Activated effector memory CD4-positive, alpha-beta T cell treated with anti-CD3 and anti-CD28 coated beads, Interleukin-2, amount 50 U/mL, for 16 hours (primary cell): ENCODE data around the gene TTLL7.
A peak's percentile ranks its signal among the peaks of the same experiment; 100 is the strongest.

Experiments
- DNase-seq: peaks from one replicate; pipeline ENCODE4 v3.0.0-alpha.2; 2020

Gene TTLL7

GRCh38 chr1:83998498-83999315 is at the start of gene TTLL7:
Gene TTLL7, minus strand, starts transcription at chr1:83999132. Its CDS starts 46,921 bp downstream, at chr1:83952211.
- DNase-seq = peak; percentile 81

DNA sequence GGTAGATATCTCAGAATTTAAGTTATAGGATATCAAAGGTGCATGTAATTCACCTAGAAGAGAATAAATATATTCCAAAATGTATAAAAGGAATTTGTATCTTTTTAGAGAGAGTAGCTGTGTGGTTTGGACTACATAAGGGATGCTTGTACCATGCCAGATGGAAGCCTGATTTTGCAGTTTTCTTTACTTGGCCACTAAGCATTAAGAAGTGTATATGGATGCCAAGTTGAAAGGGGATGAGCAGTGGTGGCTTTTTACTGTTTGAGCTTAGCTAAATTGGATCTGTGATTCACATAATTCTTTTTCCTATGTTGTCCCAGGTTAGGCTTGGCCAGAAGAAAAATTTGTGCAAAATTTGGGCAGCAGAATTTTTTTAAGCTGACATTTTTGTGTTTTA is 43.5 kb upstream of the TTLL7 start:
- no peak for DNase-seq

- no peak for DNase-seq
These were observed 39.1 kb upstream of the TTLL7 start for GRCh38 chr1:84037758-84038611.

DNA sequence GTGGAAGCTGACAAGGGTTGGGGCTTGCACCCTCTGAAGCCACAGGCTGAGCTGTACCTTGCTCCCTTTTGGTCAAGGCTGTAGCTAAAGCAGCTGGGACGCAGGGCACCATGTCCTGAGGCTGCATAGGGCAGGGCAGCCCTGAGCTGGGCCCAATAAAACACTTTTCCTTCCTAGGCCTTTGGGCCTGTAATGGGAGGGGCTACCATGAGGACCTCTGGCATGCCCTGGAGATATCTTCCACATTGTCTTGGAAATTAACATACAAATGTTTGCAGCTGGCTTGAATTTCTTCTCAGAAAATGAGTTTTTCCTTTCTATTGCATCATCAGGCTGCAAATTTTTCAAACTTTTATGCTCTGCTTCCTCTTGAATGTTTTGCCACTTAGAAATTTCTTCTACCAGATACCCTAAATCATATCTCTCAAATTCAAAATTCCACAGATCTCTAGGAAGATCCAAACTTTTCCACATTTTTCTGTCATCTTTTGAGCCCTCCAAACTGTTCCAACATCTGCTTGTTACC is 32.9 kb upstream of the TTLL7 start:
- DNase-seq = no peak

DNA sequence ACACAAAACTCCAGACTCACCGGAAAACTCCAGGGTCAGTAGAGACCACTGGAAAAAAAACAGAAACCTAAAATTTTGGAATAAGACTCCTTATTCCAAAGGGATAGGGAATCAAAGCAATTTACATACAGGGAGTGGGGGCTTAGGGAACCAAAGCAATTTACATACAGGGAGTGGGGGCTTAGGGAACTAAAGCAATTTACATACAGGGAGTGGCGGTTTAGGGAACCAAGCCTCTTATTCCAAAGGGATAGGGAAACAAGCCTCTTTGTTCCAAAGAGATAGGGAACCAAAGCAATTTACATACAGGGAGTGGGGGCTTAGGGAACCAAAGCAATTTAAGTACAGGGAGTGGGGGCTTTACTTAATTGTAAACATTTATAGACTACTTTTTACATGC is 28.4 kb upstream of the TTLL7 start:
- DNase-seq = no peak

- DNase-seq = no peak
These were observed 27.0 kb upstream of the TTLL7 start for GRCh38 chr1:84025966-84026365.

GRCh38 chr1:84021822-84022221 is 22.9 kb upstream of the TTLL7 start:
- DNase-seq = no peak

GRCh38 chr1:84020151-84020550 is 21.2 kb upstream of the TTLL7 start:
- no peak for DNase-seq

DNA sequence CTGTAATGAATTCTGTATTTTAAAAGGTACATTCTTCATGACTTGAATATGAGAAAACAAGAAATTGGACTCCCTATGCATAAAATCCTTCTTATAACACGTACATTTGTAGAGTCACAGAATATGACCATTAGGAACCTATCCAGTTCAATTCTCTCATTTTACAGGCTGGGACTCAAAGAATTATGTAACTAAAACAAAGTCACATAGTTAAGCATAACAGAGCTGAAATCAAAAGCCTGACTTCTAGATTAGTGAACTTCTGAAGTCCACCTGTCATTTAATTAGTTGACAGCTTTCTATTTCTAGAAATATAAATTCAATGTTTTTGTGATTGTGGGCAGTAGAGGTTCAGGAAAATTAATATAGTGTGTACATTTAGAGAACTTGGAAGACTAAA is 20.3 kb upstream of the TTLL7 start:
- DNase-seq = no peak

GRCh38 chr1:84013708-84014107 is 14.8 kb upstream of the TTLL7 start:
- no peak for DNase-seq

DNA sequence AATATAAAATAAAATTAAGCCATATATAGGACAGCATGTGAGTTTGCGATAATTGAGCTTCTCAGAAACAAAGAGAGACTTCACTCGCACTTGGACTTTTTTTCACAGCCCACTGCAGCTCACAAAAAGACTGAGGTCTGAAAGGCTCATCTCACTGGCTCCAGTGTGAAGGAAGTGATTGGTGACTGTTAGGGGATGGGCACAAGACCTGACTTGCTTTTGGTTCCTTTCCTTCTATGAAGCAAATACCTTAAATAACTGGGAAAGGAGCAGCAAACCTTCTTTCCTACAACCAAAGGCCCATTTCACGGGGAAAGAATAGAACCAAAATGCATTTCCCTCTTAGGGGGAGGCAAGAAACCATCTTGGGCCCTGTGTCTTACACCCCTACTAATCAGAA is 13.1 kb upstream of the TTLL7 start:
- DNase-seq = no peak

DNA sequence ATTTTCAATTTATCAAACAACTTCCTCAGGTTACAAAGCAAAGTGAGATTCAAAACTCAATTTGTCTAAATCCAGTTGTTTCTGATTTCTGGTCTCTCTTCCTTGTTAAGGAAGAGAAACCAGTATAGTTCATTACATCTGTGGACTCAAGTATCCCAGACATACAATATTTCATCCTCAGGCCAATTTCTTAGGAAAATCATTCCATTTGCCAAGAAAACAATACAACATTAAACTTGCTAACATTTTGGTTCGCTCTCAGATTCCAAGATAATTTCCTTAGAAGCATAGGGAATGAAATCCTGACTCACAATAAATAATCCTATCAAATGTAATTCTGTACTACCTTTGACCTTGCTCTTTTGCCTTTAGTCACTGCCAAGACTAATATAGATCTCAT is 11.2 kb upstream of the TTLL7 start:
- DNase-seq = no peak

GRCh38 chr1:84008631-84009030 is 9.7 kb upstream of the TTLL7 start:
- DNase-seq = no peak

- DNase-seq = no peak
These were observed 7.7 kb upstream of the TTLL7 start for GRCh38 chr1:84006591-84006990.

- no peak for DNase-seq
These were observed 2.6 kb upstream of the TTLL7 start for GRCh38 chr1:84001501-84001900.

GRCh38 chr1:84000954-84001495 is 2.1 kb upstream of the TTLL7 start:
- DNase-seq = no peak

DNA sequence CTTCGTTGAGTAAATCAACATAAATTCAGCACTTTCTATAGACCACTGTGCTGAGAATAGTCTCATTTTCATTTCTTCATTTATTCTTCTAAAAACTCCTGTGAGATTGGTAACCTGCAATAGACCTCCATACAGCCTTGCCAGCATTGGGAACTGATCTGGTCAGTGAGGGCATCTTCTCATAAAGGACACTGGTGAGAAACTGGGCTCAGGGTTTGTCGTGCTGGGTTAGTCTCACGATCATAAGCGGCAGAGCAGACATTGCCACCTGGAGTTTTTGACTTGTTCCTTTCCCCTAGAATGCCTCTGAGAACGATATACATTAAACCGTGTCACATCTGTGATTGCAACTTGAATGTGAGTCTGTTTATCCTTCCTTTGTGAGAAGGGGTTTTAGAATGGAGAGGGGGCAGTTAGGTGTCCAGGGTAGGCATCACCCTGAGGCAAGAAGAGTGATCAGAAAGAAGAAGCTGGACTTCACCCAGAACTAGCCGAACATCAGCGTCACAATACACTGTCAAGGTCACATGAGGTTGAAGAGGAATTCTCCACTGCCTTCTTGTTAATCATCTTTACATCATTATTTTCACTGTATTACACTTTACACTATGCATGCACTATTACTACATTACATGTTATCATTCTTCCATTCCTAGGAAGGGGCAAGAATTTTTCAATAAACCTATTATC is 1.4 kb upstream of the TTLL7 start:
- no peak for DNase-seq

DNA sequence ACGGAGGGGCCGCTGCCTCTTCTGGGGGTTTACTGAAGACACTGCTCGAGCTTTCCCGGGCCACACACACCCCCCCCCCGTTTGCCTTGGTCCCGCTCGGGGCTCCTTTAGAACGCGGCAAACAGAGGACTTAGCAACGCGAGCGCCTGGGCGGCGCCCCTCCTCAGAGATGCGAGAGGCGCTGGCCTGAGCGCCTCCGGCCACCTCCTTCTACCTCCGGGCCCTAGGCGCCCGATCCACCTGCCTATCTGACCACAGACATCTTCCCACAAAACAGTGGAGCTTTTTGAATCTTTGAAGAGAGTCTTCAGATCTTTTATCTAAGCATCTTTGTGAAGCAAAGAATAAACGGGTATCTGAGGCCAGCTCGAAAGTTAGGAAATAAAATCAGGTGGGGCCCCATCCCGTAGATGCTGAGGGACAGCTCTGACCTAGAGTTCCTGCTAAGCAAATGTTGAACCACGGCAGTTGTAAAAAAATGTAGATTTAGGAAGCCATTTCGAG is 436 bp upstream of the TTLL7 start:
- DNase-seq = no peak

GRCh38 chr1:83998205-83998497 is 781 bp downstream of the TTLL7 start:
- DNase-seq = no peak

DNA sequence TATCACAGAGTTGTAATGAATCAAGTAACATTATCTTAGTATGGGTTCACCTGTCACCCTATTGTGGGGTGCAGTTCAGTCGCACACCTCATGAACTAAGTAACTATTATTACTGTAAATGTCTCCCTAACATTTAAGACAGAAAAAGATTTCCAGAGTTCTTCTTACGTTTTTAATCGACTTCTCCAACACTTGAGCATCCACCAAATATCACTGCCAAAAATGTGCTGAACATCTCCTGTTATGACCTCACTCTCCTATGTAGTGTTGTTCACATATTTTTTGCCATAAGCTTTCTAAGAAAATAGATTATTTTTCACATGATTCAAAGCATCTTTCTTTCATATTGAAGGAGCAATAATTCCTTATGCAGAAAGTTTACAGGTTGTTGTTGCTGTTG is 1.3 kb downstream of the TTLL7 start:
- no peak for DNase-seq

DNA sequence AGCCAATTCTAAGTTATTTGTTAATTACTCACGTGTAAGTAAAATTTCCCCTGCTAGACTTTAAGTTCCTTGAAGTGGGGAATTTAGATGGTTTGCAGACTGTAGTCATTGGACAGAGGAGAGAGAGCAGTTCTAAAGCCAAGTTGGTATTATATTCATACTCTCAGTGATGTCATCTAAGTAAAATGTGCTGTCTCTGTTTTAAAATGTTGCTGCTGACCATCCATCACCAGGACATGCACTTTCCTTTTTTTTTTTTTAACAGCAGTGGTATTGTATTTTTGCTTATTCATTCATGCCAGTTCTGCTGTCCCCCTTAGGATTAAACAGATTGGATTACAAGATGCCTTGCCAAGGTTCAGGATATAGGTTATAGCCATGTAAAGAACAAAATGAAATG is 2.3 kb downstream of the TTLL7 start:
- no peak for DNase-seq

DNA sequence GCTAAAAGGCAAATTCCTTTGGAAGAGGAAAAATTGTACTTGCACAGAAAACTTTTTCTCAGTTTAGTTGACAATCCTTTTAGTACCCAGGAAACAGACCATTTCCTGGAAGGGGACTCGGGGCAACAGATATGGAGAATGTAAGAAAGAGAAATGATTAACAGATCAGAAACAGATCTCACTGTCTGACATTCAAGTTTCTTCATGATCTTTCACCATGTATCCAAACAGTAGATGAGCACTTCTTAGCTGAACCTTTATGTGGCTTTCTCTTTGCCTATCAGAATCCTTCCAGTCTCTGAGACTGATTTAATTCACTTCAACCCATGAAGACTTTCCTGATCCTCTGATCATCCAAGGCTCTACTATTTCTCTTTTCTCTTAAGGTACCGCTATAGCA is 2.7 kb downstream of the TTLL7 start:
- no peak for DNase-seq

DNA sequence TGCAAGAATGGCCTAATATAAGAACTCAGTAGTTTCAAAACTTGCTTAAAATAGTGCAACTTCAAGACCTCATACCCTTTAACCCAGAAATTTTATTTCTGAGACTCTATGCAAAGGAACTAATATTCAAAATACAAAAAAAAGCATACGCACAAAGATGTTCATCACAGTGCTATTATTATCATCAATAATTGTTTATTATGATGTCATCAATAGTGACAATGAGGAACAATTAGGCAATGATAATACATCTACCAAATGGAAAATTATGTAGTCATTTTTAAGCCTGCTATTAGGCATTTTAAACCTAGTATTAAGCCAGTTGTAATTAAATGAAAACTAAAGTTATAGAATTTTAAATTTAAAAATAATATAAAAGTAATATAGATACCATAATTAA is 3.3 kb downstream of the TTLL7 start:
- DNase-seq = no peak
